ENCODE results near the gene LRMDA.

- TF ChIP-seq CTCF (IDR thresholded peaks at IDR 0.05) (no peak), POLR2A (IDR thresholded peaks at IDR 0.05) (no peak)
These were observed 706.9 kb downstream of the LRMDA start for GRCh38 chr10:76138286-76138685.
